ENCODE data around the gene EPB41. TPM values are rescaled to one million over a fixed set of nuclear protein-coding genes. Genes with fewer than 3 reads are reported as not detected.

Gene EPB41
- total RNA-seq, 4 donors from 2014 or later: 28.5 to 43.9 (median 41.8) TPM

DNA sequence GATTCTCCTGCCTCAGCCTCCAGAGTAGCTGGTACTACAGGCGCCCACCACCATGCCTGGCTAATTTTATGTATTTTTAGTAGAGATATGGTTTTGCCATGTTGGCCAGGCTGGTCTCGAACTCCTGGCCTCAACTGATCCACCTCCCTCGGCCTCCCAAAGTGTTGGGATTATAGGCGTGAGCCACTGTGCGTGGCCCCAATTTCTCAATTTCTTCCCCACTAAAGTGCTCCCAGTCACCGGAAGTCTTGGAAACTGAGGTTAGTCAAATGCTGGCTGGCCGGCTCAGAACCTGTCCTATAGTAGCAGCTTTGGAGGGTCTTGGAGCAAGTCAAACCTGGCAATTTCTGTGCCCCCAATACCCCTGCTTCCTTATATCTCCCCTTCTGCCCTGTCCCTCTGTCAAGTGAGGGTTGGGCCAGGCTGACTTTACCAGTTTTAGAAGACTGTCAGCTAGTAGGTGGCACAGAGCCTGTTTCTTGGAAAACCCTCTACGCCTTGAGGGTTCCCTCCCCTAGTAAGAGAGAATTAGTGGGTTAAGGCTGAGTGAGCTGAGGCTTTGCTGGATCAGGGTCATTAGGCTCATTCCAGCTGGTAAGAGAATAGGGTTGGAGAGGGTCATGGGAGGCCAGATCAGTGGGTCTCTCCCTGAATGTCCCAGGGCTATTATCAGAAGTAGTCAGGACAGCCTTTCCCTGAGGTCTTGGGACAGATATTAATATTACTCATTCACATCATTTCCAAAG is 8.3 kb upstream of the EPB41 start:
- Histone ChIP-seq H3K27me3 (no peaks in the 10 kb centered on the region), H3K4me3 (no peak overlapping the region), H3K4me1 (peaks cover 0 to 14% (median 0%) of the 10 kb centered on the region in 3 donors), H3K27ac (no peak overlapping the region), H3K36me3 (no peaks in the 10 kb centered on the region), H3K9me3 (peaks cover 0 to 3% (median 0%) of the 10 kb centered on the region in 3 donors)
- TF ChIP-seq POLR2A (IDR thresholded peaks at IDR 0.05): no peak
- TF ChIP-seq, protein P1, sequence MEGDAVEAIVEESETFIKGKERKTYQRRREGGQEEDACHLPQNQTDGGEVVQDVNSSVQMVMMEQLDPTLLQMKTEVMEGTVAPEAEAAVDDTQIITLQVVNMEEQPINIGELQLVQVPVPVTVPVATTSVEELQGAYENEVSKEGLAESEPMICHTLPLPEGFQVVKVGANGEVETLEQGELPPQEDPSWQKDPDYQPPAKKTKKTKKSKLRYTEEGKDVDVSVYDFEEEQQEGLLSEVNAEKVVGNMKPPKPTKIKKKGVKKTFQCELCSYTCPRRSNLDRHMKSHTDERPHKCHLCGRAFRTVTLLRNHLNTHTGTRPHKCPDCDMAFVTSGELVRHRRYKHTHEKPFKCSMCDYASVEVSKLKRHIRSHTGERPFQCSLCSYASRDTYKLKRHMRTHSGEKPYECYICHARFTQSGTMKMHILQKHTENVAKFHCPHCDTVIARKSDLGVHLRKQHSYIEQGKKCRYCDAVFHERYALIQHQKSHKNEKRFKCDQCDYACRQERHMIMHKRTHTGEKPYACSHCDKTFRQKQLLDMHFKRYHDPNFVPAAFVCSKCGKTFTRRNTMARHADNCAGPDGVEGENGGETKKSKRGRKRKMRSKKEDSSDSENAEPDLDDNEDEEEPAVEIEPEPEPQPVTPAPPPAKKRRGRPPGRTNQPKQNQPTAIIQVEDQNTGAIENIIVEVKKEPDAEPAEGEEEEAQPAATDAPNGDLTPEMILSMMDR (IDR thresholded peaks at IDR 0.05): no peak
- DNase-seq: no peak
- intact Hi-C loops (cut with DNase I): no loop called here
- 93 to 96% methylated on average over 7 to 8 of the region's 8 CpGs for whole genome bisulfite sequencing, 2 donors

- H3K27me3 ChIP-seq: no peaks in the 10 kb centered on the region
- no peak overlapping the region for H3K27ac ChIP-seq
- H3K9me3 ChIP-seq: peaks cover 0 to 3% (median 0%) of the 10 kb centered on the region in 3 donors
- intact Hi-C loops (cut with DNase I): no loop called here
- peaks cover 0 to 17% (median 7%) of the 10 kb centered on the region in 3 donors for H3K4me1 ChIP-seq
- WGBS, 2 donors: 86 to 93% methylated on average over 2 of the region's 2 CpGs
- TF ChIP-seq, protein P1 (IDR thresholded peaks at IDR 0.05): no peak
- no peak for TF ChIP-seq POLR2A (IDR thresholded peaks at IDR 0.05)
- no peak overlapping the region for H3K4me3 ChIP-seq
- no peak for DNase-seq
- peaks cover 0 to 5% (median 0%) of the 10 kb centered on the region in 3 donors for H3K36me3 ChIP-seq
These were observed 5.2 kb upstream of the EPB41 start for GRCh38 chr1:28909198-28909597.

GRCh38 chr1:28910379-28911115 is 3.8 kb upstream of the EPB41 start:
- intact Hi-C loops (cut with DNase I): no loop called here
- 81 to 89% methylated on average over 4 to 5 of the region's 7 CpGs for WGBS, 2 donors
- no peaks in the 10 kb centered on the region for H3K9me3 ChIP-seq
- H3K4me1 ChIP-seq: peaks cover 5 to 24% (median 7%) of the 10 kb centered on the region in 3 donors
- TF ChIP-seq, protein P1 (IDR thresholded peaks at IDR 0.05): no peak
- TF ChIP-seq POLR2A (IDR thresholded peaks at IDR 0.05): no peak
- no peaks in the 10 kb centered on the region for H3K27me3 ChIP-seq
- H3K36me3 ChIP-seq: peaks cover 0 to 5% (median 0%) of the 10 kb centered on the region in 3 donors
- no peak for DNase-seq
- H3K4me3 ChIP-seq: no peak overlapping the region
- no peak overlapping the region for H3K27ac ChIP-seq

GRCh38 chr1:28913786-28914227 is 562 bp upstream of the EPB41 start:
- Histone ChIP-seq H3K36me3 (peaks cover 0 to 5% (median 0%) of the 10 kb centered on the region in 3 donors), H3K27me3 (no peaks in the 10 kb centered on the region), H3K4me3 (peak overlapping the region; percentile 59 to 89 (median 78)), H3K4me1 (peaks cover 5 to 39% (median 7%) of the 10 kb centered on the region in 3 donors), H3K27ac (peak overlapping the region; percentile 62 to 80 (median 72)), H3K9me3 (no peaks in the 10 kb centered on the region)
- WGBS, 2 donors: 22 to 33% methylated on average over 9 to 10 of the region's 10 CpGs
- TF ChIP-seq, protein P1 (IDR thresholded peaks at IDR 0.05): no peak
- TF ChIP-seq POLR2A (IDR thresholded peaks at IDR 0.05): no peak
- intact Hi-C loops (cut with DNase I): no loop called here
- no peak for DNase-seq

All from esophagus squamous epithelium (tissue), 5 donors.